Measurements from ENCODE around the gene FBXW8. TPM values are rescaled to one million over a fixed set of nuclear protein-coding genes. Genes with fewer than 3 reads are reported as not detected.

The FBXW8 gene
- total and polyA plus RNA-seq, 2 experiments from 2014 or later, result 17.0 to 20.6 TPM

DNA sequence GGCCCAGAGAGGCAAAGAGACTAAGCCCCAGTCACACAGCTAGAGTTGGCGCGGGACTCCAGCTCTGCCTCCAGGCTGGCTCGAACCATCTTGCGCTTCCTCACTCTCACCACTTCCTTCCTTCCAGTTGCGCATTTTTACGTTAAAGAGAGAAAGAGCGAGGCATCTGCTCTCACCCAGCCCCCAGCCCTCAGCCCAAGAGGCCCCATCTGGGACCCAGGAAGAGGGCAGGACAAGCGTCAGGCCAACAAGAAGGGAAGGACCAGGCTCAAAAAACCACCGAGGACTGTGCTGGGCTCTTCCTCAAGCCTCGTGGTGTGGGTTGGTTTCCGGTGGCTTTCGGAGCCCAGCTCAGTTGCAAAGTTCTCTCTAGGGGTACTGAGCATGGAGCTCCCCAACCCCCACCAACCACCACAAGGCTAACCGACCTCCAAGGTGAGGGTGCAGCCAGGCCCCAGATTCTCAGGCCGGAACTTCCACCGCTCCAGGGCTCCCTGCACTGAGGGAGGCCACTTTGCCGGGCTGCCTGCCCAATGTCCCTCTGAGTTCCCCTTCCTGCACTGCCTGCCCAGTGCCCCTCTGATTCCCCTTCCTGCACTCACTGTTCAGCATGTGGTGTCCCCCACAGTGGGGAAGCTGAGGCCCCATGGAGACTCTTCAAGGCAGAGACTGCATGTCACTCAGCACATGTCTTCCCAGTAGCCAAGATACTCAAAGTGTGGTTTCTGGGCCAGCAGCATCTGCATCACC is 152.6 kb downstream of the FBXW8 start:
- DNase-seq (ENCODE audit: low spot score), result no peak
- Histone ChIP-seq H3K9me3 (ENCODE audit: low read depth) (no peaks in the 10 kb centered on the region), H3K36me3 (replicated peaks; ENCODE audit: insufficient read depth, low read depth) (no peaks in the 10 kb centered on the region), H4K20me1 (ENCODE audit: insufficient read depth, poor library complexity, severe bottlenecking) (no peaks in the 10 kb centered on the region), H2AFZ (no peak overlapping the region), H3K9me2 (replicated peaks; ENCODE audit: insufficient read depth) (no peaks in the 10 kb centered on the region), H3K4me3 (no peak overlapping the region), H3K4me2 (no peak overlapping the region), H3K27me3 (no peaks in the 10 kb centered on the region), H3K4me1 (ENCODE audit: insufficient read depth) (no peaks in the 10 kb centered on the region), H3K79me2 (no peaks in the 10 kb centered on the region), H3K27ac (no peak overlapping the region)
- no peak for TF ChIP-seq EZH2phosphoT487 (IDR thresholded peaks at IDR 0.05; ENCODE audit: low read depth, severe bottlenecking, unreplicated experiment)
- no peak for TF ChIP-seq EZH2 (IDR thresholded peaks at IDR 0.05; ENCODE audit: borderline replicate concordance)
- TF ChIP-seq, protein P1, sequence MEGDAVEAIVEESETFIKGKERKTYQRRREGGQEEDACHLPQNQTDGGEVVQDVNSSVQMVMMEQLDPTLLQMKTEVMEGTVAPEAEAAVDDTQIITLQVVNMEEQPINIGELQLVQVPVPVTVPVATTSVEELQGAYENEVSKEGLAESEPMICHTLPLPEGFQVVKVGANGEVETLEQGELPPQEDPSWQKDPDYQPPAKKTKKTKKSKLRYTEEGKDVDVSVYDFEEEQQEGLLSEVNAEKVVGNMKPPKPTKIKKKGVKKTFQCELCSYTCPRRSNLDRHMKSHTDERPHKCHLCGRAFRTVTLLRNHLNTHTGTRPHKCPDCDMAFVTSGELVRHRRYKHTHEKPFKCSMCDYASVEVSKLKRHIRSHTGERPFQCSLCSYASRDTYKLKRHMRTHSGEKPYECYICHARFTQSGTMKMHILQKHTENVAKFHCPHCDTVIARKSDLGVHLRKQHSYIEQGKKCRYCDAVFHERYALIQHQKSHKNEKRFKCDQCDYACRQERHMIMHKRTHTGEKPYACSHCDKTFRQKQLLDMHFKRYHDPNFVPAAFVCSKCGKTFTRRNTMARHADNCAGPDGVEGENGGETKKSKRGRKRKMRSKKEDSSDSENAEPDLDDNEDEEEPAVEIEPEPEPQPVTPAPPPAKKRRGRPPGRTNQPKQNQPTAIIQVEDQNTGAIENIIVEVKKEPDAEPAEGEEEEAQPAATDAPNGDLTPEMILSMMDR (IDR thresholded peaks at IDR 0.05; ENCODE audit: poor library complexity), result no peak
- 86% methylated on average over 16 of the region's 16 CpGs for WGBS (ENCODE audit: low lambda C conversion rate, missing lambda C conversion rate)

GRCh38 chr12:117064049-117064448 is 153.3 kb downstream of the FBXW8 start:
- Histone ChIP-seq H3K36me3 (replicated peaks; ENCODE audit: insufficient read depth, low read depth) (no peaks in the 10 kb centered on the region), H4K20me1 (ENCODE audit: insufficient read depth, poor library complexity, severe bottlenecking) (no peaks in the 10 kb centered on the region), H3K9me2 (replicated peaks; ENCODE audit: insufficient read depth) (no peaks in the 10 kb centered on the region), H3K27ac (no peak overlapping the region), H3K27me3 (no peaks in the 10 kb centered on the region), H3K79me2 (no peaks in the 10 kb centered on the region), H3K4me2 (no peak overlapping the region), H3K4me1 (ENCODE audit: insufficient read depth) (no peaks in the 10 kb centered on the region), H3K9me3 (ENCODE audit: low read depth) (no peaks in the 10 kb centered on the region), H3K4me3 (no peak overlapping the region), H2AFZ (no peak overlapping the region)
- 92% methylated on average over 7 of the region's 7 CpGs for WGBS (ENCODE audit: low lambda C conversion rate, missing lambda C conversion rate)
- no peak for DNase-seq (ENCODE audit: low spot score)
- TF ChIP-seq EZH2phosphoT487 (IDR thresholded peaks at IDR 0.05; ENCODE audit: low read depth, severe bottlenecking, unreplicated experiment) (no peak), EZH2 (IDR thresholded peaks at IDR 0.05; ENCODE audit: borderline replicate concordance) (no peak)
- TF ChIP-seq, protein P1 (IDR thresholded peaks at IDR 0.05; ENCODE audit: poor library complexity), result no peak

DNA sequence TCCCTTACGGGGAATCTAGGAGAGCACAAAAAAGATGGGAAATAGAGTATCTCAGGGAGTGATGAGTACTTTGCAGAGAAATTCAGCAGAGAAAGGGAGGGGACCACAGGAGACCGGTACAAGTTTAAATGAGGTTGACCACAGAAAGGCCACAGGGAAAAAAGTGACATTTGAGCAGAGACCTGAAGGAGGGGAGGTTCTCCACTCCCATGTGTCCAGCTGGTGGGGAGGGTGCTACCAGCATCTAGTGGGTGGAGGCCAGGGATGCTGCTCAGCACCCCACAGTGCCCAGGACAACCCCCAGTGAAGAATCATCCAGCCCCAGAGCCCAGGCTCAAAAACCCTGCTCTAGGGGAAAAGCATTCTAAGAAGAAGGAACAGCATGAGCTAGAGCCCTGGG is 153.8 kb downstream of the FBXW8 start:
- H3K4me3 ChIP-seq, result no peak overlapping the region
- no peak overlapping the region for H3K4me2 ChIP-seq
- WGBS (ENCODE audit: low lambda C conversion rate, missing lambda C conversion rate), result 87% methylated on average over 2 of the region's 2 CpGs
- H3K27me3 ChIP-seq, result no peaks in the 10 kb centered on the region
- no peaks in the 10 kb centered on the region for H4K20me1 ChIP-seq (ENCODE audit: insufficient read depth, poor library complexity, severe bottlenecking)
- H3K79me2 ChIP-seq, result no peaks in the 10 kb centered on the region
- no peak overlapping the region for H3K27ac ChIP-seq
- TF ChIP-seq, protein P1 (IDR thresholded peaks at IDR 0.05; ENCODE audit: poor library complexity), result no peak
- TF ChIP-seq EZH2phosphoT487 (IDR thresholded peaks at IDR 0.05; ENCODE audit: low read depth, severe bottlenecking, unreplicated experiment) (no peak), EZH2 (IDR thresholded peaks at IDR 0.05; ENCODE audit: borderline replicate concordance) (no peak)
- H3K9me2 ChIP-seq (replicated peaks; ENCODE audit: insufficient read depth), result no peaks in the 10 kb centered on the region
- H3K4me1 ChIP-seq (ENCODE audit: insufficient read depth), result no peaks in the 10 kb centered on the region
- DNase-seq (ENCODE audit: low spot score), result no peak
- H3K9me3 ChIP-seq (ENCODE audit: low read depth), result no peaks in the 10 kb centered on the region
- no peak overlapping the region for H2AFZ ChIP-seq
- H3K36me3 ChIP-seq (replicated peaks; ENCODE audit: insufficient read depth, low read depth), result no peaks in the 10 kb centered on the region
